ENCODE measurements around the gene SNX25.
A peak's percentile ranks its signal among the peaks of the same experiment; 100 is the strongest.

SNX25 gene

DNA sequence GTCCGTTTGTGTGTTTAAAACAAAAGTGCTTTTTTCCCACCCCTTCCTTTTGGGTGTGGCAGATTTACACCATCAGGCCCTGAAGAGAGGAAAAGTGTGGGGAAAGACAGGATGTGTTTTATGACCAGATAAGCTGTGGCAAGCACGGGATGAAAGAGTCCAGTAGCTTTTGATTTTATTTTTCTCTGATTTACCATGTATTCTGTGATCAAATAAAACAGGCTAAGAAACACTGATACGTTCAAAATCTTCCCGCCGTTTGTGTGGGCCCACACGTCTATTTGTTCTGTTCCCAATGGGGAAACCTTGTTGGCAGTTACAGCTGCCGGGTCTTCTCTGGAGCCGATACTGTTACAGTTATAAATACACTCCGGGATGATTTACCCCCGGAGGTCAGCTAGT is 175.5 kb downstream of the SNX25 start:
- TF ChIP-seq, protein P1, sequence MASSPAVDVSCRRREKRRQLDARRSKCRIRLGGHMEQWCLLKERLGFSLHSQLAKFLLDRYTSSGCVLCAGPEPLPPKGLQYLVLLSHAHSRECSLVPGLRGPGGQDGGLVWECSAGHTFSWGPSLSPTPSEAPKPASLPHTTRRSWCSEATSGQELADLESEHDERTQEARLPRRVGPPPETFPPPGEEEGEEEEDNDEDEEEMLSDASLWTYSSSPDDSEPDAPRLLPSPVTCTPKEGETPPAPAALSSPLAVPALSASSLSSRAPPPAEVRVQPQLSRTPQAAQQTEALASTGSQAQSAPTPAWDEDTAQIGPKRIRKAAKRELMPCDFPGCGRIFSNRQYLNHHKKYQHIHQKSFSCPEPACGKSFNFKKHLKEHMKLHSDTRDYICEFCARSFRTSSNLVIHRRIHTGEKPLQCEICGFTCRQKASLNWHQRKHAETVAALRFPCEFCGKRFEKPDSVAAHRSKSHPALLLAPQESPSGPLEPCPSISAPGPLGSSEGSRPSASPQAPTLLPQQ (tag by site-specific recombination; IDR thresholded peaks at IDR 0.05) = peak; percentile 63; the same call in 1 of the 2 replicates
- no peak for TF ChIP-seq ZNF792 (tag by site-specific recombination; IDR thresholded peaks at IDR 0.05)
- CTCF ChIA-PET = no interaction called here
- Histone ChIP-seq H3K36me3 (ENCODE audit: control insufficient read depth in 2 of 2, insufficient read depth in 1 of 2, low read length in 2 of 2) (no peaks in the 10 kb centered on the region), H3K27ac (ENCODE audit: extremely low read depth, low read depth, low read length) (no peak overlapping the region), H3K4me1 (ENCODE audit: control insufficient read depth, insufficient read depth, low read length) (no peaks in the 10 kb centered on the region), H3K9me3 (ENCODE audit: control insufficient read depth, insufficient read depth, low read depth, low read length) (no peaks in the 10 kb centered on the region), H3K4me3 (ENCODE audit: low read depth, low read length) (no peak overlapping the region)
- POLR2A ChIA-PET = no interaction called here

DNA sequence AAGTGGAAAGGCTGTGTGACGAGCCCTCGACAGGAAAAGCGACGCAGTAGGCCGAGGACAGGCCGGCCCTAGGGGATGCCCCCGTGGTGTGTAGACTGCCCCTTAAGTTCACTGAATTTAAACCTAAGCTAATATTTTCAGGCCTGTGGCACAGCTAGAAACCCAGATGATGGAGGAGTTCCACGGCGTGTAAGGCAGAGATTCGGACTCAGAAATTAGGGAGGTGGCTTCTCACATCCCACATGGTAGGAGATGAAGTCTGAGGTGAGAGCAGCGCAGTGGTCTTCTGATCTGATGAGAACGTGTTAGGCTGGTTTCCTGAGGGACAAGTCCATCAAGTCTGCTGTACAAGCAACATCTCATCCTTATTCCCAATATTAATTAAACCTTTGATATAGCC is 178.6 kb downstream of the SNX25 start:
- CTCF ChIA-PET = no interaction called here
- H3K4me3 ChIP-seq (ENCODE audit: low read depth, low read length) = no peak overlapping the region
- H3K27ac ChIP-seq (ENCODE audit: extremely low read depth, low read depth, low read length) = no peak overlapping the region
- H3K4me1 ChIP-seq (ENCODE audit: control insufficient read depth, insufficient read depth, low read length) = no peaks in the 10 kb centered on the region
- H3K36me3 ChIP-seq (ENCODE audit: control insufficient read depth in 2 of 2, insufficient read depth in 1 of 2, low read length in 2 of 2) = no peaks in the 10 kb centered on the region
- TF ChIP-seq BCL11A (tag by site-specific recombination; IDR thresholded peaks at IDR 0.05; ENCODE audit: low read depth) = no peak
- TF ChIP-seq, protein P2, sequence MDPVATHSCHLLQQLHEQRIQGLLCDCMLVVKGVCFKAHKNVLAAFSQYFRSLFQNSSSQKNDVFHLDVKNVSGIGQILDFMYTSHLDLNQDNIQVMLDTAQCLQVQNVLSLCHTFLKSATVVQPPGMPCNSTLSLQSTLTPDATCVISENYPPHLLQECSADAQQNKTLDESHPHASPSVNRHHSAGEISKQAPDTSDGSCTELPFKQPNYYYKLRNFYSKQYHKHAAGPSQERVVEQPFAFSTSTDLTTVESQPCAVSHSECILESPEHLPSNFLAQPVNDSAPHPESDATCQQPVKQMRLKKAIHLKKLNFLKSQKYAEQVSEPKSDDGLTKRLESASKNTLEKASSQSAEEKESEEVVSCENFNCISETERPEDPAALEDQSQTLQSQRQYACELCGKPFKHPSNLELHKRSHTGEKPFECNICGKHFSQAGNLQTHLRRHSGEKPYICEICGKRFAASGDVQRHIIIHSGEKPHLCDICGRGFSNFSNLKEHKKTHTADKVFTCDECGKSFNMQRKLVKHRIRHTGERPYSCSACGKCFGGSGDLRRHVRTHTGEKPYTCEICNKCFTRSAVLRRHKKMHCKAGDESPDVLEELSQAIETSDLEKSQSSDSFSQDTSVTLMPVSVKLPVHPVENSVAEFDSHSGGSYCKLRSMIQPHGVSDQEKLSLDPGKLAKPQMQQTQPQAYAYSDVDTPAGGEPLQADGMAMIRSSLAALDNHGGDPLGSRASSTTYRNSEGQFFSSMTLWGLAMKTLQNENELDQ (tag by site-specific recombination; IDR thresholded peaks at IDR 0.05; ENCODE audit: low read depth) = no peak
- TF ChIP-seq, protein P3, sequence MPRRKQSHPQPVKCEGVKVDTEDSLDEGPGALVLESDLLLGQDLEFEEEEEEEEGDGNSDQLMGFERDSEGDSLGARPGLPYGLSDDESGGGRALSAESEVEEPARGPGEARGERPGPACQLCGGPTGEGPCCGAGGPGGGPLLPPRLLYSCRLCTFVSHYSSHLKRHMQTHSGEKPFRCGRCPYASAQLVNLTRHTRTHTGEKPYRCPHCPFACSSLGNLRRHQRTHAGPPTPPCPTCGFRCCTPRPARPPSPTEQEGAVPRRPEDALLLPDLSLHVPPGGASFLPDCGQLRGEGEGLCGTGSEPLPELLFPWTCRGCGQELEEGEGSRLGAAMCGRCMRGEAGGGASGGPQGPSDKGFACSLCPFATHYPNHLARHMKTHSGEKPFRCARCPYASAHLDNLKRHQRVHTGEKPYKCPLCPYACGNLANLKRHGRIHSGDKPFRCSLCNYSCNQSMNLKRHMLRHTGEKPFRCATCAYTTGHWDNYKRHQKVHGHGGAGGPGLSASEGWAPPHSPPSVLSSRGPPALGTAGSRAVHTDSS (tag by site-specific recombination; IDR thresholded peaks at IDR 0.05) = no peak
- TF ChIP-seq GLIS1 (tag by site-specific recombination; IDR thresholded peaks at IDR 0.05) = no peak
- TF ChIP-seq, protein P4, sequence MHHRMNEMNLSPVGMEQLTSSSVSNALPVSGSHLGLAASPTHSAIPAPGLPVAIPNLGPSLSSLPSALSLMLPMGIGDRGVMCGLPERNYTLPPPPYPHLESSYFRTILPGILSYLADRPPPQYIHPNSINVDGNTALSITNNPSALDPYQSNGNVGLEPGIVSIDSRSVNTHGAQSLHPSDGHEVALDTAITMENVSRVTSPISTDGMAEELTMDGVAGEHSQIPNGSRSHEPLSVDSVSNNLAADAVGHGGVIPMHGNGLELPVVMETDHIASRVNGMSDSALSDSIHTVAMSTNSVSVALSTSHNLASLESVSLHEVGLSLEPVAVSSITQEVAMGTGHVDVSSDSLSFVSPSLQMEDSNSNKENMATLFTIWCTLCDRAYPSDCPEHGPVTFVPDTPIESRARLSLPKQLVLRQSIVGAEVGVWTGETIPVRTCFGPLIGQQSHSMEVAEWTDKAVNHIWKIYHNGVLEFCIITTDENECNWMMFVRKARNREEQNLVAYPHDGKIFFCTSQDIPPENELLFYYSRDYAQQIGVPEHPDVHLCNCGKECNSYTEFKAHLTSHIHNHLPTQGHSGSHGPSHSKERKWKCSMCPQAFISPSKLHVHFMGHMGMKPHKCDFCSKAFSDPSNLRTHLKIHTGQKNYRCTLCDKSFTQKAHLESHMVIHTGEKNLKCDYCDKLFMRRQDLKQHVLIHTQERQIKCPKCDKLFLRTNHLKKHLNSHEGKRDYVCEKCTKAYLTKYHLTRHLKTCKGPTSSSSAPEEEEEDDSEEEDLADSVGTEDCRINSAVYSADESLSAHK (tag by site-specific recombination; IDR thresholded peaks at IDR 0.05) = no peak
- no peak for TF ChIP-seq ZNF549 (tag by site-specific recombination; IDR thresholded peaks at IDR 0.05)
- no peak for TF ChIP-seq BCL11B (tag by site-specific recombination; IDR thresholded peaks at IDR 0.05; ENCODE audit: low read depth)
- TF ChIP-seq ZNF292 (tag by site-specific recombination; IDR thresholded peaks at IDR 0.05; ENCODE audit: borderline replicate concordance, low read depth) = no peak
- no peak for TF ChIP-seq KLF16 (tag by site-specific recombination; IDR thresholded peaks at IDR 0.05)
- no peak for TF ChIP-seq HOXA7 (CRISPR knock-in tag; IDR thresholded peaks at IDR 0.05; ENCODE audit: borderline replicate concordance)
- TF ChIP-seq ZNF776 (tag by site-specific recombination; IDR thresholded peaks at IDR 0.05; ENCODE audit: borderline replicate concordance) = no peak
- TF ChIP-seq WT1 (tag by site-specific recombination; IDR thresholded peaks at IDR 0.05) = no peak
- POLR2A ChIA-PET = no interaction called here
- H3K9me3 ChIP-seq (ENCODE audit: control insufficient read depth, insufficient read depth, low read depth, low read length) = no peaks in the 10 kb centered on the region

DNA sequence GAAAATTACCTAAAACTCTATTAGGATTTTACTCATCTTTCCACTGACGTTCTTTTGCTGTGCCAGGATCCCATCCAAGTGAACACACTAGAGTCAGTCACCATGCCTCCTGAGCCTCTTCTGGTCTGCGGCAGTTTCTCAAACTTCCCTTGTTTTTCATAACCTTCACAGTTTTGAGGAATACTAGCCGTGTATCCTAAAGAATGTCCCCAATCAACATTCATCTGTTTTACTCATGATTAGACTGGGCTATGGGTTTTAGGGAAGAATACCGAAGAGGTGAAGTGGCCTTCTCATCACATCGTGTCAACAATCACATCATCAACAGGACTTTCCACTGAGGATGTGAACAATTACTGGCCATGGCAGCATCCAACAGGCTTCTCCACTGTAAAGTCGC is 181.5 kb downstream of the SNX25 start:
- ChIA-PET CTCF (no interaction called here), POLR2A (no interaction called here)
- H3K36me3 ChIP-seq (ENCODE audit: control insufficient read depth in 2 of 2, insufficient read depth in 1 of 2, low read length in 2 of 2) = no peaks in the 10 kb centered on the region
- no peaks in the 10 kb centered on the region for H3K9me3 ChIP-seq (ENCODE audit: control insufficient read depth, insufficient read depth, low read depth, low read length)
- H3K27ac ChIP-seq (ENCODE audit: extremely low read depth, low read depth, low read length) = no peak overlapping the region
- H3K4me1 ChIP-seq (ENCODE audit: control insufficient read depth, insufficient read depth, low read length) = no peaks in the 10 kb centered on the region
- H3K4me3 ChIP-seq (ENCODE audit: low read depth, low read length) = no peak overlapping the region
- TF ChIP-seq ZNF211 (tag by site-specific recombination; IDR thresholded peaks at IDR 0.05; ENCODE audit: low read depth) (no peak), ZNF558 (tag by site-specific recombination; IDR thresholded peaks at IDR 0.05) (no peak), ZFP37 (tag by site-specific recombination; IDR thresholded peaks at IDR 0.05) (no peak)
- TF ChIP-seq, protein P5, sequence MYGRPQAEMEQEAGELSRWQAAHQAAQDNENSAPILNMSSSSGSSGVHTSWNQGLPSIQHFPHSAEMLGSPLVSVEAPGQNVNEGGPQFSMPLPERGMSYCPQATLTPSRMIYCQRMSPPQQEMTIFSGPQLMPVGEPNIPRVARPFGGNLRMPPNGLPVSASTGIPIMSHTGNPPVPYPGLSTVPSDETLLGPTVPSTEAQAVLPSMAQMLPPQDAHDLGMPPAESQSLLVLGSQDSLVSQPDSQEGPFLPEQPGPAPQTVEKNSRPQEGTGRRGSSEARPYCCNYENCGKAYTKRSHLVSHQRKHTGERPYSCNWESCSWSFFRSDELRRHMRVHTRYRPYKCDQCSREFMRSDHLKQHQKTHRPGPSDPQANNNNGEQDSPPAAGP (tag by site-specific recombination; IDR thresholded peaks at IDR 0.05) = no peak
- TF ChIP-seq, protein P2 (tag by site-specific recombination; IDR thresholded peaks at IDR 0.05; ENCODE audit: low read depth) = no peak
- TF ChIP-seq, protein P6, sequence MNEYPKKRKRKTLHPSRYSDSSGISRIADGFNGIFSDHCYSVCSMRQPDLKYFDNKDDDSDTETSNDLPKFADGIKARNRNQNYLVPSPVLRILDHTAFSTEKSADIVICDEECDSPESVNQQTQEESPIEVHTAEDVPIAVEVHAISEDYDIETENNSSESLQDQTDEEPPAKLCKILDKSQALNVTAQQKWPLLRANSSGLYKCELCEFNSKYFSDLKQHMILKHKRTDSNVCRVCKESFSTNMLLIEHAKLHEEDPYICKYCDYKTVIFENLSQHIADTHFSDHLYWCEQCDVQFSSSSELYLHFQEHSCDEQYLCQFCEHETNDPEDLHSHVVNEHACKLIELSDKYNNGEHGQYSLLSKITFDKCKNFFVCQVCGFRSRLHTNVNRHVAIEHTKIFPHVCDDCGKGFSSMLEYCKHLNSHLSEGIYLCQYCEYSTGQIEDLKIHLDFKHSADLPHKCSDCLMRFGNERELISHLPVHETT (tag by site-specific recombination; IDR thresholded peaks at IDR 0.05) = no peak
